Spleen (tissue), 7 donors: Measurements from ENCODE around the gene C6orf118.

ENCODE experiments used
- POLR2A ChIP-seq, 3 donors: fragments of 450-650 bp; IDR thresholded peaks; one replicate each; pipeline ENCODE4 v1.5.1; 2017; ENCODE audit warnings: antibody characterized with exemption in 3 of 3, mild to moderate bottlenecking in 1 of 3
- POLR2AphosphoS5 ChIP-seq, 3 donors: sonication (generic); formaldehyde crosslinking; IDR thresholded peaks; one replicate each; pipeline ENCODE4 v1.5.1; 2017; ENCODE audit warnings: antibody characterized with exemption in 3 of 3
- TF ChIP-seq, protein P1 (sequence below), 11 experiments: fragments of 200-600 bp in 7 of 11; fragments of 450-650 bp in 4 of 11; sonication (generic) in 4 of 11; IDR thresholded peaks in 8 of 11; conservative IDR thresholded peaks in 3 of 11; 1 replicate in 7 of 11; 2 replicates in 4 of 11; pipeline versions ENCODE4 v1.4.0 to v1.8.0; 2016 to 2021; ENCODE audit warnings: antibody characterized with exemption in 11 of 11, inconsistent platforms in 4 of 11, mild to moderate bottlenecking in 1 of 11
- donor health status: DM: no; HTN: no; CAD: no; lungs with moderate emphysema.
- donor health status: DM: no; HTN: no; CAD: no.
- donor health status: DM: no; HTN: no; CAD: no.

DNA sequence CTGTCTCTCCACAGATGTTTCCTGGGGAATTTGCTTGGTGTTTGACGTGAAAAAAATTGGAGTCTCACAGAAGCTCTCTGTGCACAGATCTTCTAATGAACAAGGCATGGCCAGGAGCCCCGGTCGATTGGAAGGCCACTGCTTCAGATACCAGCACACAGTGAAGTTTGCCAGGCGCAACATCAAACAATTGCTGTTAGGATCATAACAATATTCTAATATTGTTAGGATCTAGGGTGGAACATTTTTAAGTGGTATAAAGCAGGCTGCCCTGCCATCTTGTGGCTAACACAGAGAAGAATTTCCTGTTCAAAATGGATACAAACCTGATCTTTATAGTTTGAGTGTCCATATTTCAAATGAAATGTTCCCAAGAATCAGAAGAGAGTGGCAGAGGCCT lies 64.1 kb downstream of the C6orf118 start:
- TF ChIP-seq, protein P1, sequence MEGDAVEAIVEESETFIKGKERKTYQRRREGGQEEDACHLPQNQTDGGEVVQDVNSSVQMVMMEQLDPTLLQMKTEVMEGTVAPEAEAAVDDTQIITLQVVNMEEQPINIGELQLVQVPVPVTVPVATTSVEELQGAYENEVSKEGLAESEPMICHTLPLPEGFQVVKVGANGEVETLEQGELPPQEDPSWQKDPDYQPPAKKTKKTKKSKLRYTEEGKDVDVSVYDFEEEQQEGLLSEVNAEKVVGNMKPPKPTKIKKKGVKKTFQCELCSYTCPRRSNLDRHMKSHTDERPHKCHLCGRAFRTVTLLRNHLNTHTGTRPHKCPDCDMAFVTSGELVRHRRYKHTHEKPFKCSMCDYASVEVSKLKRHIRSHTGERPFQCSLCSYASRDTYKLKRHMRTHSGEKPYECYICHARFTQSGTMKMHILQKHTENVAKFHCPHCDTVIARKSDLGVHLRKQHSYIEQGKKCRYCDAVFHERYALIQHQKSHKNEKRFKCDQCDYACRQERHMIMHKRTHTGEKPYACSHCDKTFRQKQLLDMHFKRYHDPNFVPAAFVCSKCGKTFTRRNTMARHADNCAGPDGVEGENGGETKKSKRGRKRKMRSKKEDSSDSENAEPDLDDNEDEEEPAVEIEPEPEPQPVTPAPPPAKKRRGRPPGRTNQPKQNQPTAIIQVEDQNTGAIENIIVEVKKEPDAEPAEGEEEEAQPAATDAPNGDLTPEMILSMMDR (IDR thresholded peaks at IDR 0.05 in 8 of 11, conservative IDR thresholded peaks at IDR 0.05 in 3 of 11), result no peak
- TF ChIP-seq POLR2AphosphoS5 (IDR thresholded peaks at IDR 0.05), result no peak
- no peak for TF ChIP-seq POLR2A (IDR thresholded peaks at IDR 0.05)
